Mucosa of stomach (tissue), 1 donor: ENCODE measurements around the gene RGSL1.

ENCODE experiments used
- H3K27me3 ChIP-seq: one replicate; pipeline ENCODE4 v1.7.0; 2013; ENCODE audit warnings: mild to moderate bottlenecking, low read length; ENCODE audit not compliant: control insufficient read depth, insufficient read depth
- H3K36me3 ChIP-seq: one replicate; pipeline ENCODE4 v1.7.0; 2013; ENCODE audit warnings: low read length; ENCODE audit not compliant: control insufficient read depth, insufficient read depth
- H3K4me1 ChIP-seq: one replicate; pipeline ENCODE4 v1.7.0; 2013; ENCODE audit warnings: mild to moderate bottlenecking, low read length; ENCODE audit not compliant: control insufficient read depth, insufficient read depth
- H3K4me3 ChIP-seq: one replicate; pipeline ENCODE4 v1.7.0; 2013; ENCODE audit warnings: low read length
- H3K9ac ChIP-seq: one replicate; pipeline ENCODE4 v1.7.0; 2013; ENCODE audit warnings: mild to moderate bottlenecking, low read length, moderate library complexity
- H3K9me3 ChIP-seq: one replicate; pipeline ENCODE4 v1.7.0; 2013; ENCODE audit warnings: mild to moderate bottlenecking, low read length, moderate library complexity; ENCODE audit not compliant: control insufficient read depth
- donor health status: Pancreatic carcinoma.

RGSL1 gene

DNA sequence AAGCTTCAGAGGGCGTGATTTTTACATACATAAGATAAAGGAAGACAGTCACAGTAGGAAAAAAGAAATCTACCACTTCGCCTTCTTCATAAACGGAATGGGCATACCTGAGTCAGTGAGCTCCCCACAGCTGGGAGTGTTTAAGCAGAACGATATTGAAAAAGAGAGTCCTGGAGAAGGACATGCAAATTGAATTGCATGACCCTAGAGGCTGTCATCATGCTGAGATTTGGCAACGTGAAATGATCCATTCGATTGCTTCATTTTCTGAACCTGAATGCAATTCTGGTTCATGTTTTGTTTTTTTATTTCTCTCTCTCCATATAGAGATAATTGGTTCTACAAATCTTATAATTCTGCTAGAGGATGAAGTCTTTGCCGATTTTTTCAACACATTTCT lies 3.7 kb downstream of the RGSL1 start:
- no peaks in the 10 kb centered on the region for H3K27me3 ChIP-seq
- H3K9me3 ChIP-seq = no peaks in the 10 kb centered on the region
- H3K4me1 ChIP-seq = no peaks in the 10 kb centered on the region
- H3K9ac ChIP-seq = no peak overlapping the region
- H3K4me3 ChIP-seq = no peak overlapping the region
- no peaks in the 10 kb centered on the region for H3K36me3 ChIP-seq

- Histone ChIP-seq H3K27me3 (no peaks in the 10 kb centered on the region), H3K9me3 (no peaks in the 10 kb centered on the region), H3K36me3 (no peaks in the 10 kb centered on the region), H3K4me3 (no peak overlapping the region), H3K9ac (no peak overlapping the region), H3K4me1 (no peaks in the 10 kb centered on the region)
Observed at GRCh38 chr1:182457844-182458243, 7.9 kb downstream of the RGSL1 start.

GRCh38 chr1:182459949-182460348 lies 10.0 kb downstream of the RGSL1 start:
- Histone ChIP-seq H3K4me3 (no peak overlapping the region), H3K27me3 (no peaks in the 10 kb centered on the region), H3K36me3 (no peaks in the 10 kb centered on the region), H3K9me3 (no peaks in the 10 kb centered on the region), H3K9ac (no peak overlapping the region), H3K4me1 (no peaks in the 10 kb centered on the region)

GRCh38 chr1:182460550-182460951 lies 10.6 kb downstream of the RGSL1 start:
- Histone ChIP-seq H3K4me1 (no peaks in the 10 kb centered on the region), H3K4me3 (no peak overlapping the region), H3K9me3 (no peaks in the 10 kb centered on the region), H3K27me3 (no peaks in the 10 kb centered on the region), H3K36me3 (no peaks in the 10 kb centered on the region), H3K9ac (no peak overlapping the region)

- Histone ChIP-seq H3K4me3 (no peak overlapping the region), H3K4me1 (no peaks in the 10 kb centered on the region), H3K9me3 (no peaks in the 10 kb centered on the region), H3K36me3 (no peaks in the 10 kb centered on the region), H3K9ac (no peak overlapping the region), H3K27me3 (no peaks in the 10 kb centered on the region)
Observed at GRCh38 chr1:182473556-182473955, 23.6 kb downstream of the RGSL1 start.

DNA sequence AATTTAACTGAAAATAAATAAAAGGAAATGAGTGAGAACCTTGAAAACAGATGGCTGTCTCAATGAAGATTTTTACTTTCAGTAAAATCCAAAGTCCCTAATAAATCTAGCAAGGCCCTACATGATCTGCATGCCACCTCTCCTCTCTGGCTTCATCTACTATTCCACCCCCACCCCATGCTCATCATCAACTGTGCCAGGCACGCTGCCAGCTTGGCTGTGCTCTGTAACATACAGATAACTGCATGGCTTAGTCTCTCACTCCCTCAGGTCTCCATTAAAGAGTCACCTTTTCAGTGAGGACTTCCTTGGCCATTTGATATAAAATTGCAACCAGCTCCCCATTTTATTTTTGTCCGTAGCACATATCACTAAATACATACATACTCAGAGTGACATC lies 26.7 kb downstream of the RGSL1 start:
- H3K36me3 ChIP-seq = no peaks in the 10 kb centered on the region
- H3K4me3 ChIP-seq = no peak overlapping the region
- no peaks in the 10 kb centered on the region for H3K27me3 ChIP-seq
- H3K4me1 ChIP-seq = no peaks in the 10 kb centered on the region
- no peaks in the 10 kb centered on the region for H3K9me3 ChIP-seq
- H3K9ac ChIP-seq = no peak overlapping the region

DNA sequence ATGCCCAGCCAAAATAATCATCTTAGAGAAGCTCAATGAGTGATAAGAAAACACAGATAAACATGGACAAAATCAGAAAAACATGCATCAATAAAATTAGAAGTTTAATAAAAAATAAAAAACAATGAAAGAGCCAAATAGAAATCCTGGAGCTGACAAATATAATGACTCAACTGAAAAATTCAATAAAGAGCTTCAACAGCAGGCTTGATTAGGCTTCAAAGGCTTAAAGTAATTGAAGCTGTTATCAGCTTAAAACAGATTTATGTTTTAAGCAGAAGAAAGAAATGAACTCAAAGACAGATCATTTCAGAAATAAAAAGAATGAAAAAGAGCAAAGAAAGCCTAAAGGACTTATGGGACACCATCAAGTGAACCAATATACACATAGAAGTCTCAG lies 28.3 kb downstream of the RGSL1 start:
- Histone ChIP-seq H3K9me3 (no peaks in the 10 kb centered on the region), H3K9ac (no peak overlapping the region), H3K4me1 (no peaks in the 10 kb centered on the region), H3K36me3 (no peaks in the 10 kb centered on the region), H3K4me3 (no peak overlapping the region), H3K27me3 (no peaks in the 10 kb centered on the region)

GRCh38 chr1:182484067-182484466 lies 34.1 kb downstream of the RGSL1 start:
- H3K9ac ChIP-seq = no peak overlapping the region

DNA sequence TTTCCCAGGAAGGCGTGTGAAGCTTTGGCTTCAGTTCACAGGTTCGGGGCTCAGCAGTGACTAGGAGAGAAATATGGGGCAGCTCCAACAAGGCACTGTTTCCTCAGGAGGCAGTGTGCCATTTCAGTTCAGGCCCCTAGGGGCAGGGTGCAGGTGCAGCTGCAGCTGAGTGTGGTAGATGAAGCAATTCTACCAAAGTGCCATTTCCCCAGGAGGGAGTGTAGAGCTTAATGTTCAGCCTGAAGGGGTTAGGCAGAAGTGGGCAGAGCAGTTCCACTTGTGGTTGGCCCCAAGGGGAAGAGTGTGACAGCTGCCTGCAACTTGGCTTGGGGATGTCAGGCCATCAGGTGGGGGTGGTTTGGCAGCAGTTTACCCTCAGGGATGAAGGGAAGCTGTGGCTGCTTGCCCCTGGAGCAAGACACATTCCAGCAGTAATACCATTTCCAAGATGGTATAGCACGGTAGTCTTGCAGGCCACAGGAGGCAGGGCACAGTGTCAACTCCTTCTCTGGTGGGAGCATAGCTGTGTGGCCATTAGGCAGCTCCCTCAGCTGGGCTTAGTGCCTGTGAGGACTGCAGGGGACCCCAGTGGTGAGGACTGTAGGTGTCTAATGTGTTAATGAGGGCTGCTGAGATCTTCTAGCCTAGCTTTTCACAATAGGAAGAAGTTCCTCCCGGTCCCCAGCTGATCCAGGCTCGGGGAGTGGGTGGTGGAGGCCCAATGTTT lies 34.7 kb downstream of the RGSL1 start:
- H3K27me3 ChIP-seq = no peaks in the 10 kb centered on the region

More at GRCh38 chr1:182484067-182484466, 34.1 kb downstream of the RGSL1 start:
- no peaks in the 10 kb centered on the region for H3K9me3 ChIP-seq
- no peak overlapping the region for H3K4me3 ChIP-seq
- no peaks in the 10 kb centered on the region for H3K36me3 ChIP-seq
- H3K4me1 ChIP-seq = no peaks in the 10 kb centered on the region
- H3K27me3 ChIP-seq = no peaks in the 10 kb centered on the region

DNA sequence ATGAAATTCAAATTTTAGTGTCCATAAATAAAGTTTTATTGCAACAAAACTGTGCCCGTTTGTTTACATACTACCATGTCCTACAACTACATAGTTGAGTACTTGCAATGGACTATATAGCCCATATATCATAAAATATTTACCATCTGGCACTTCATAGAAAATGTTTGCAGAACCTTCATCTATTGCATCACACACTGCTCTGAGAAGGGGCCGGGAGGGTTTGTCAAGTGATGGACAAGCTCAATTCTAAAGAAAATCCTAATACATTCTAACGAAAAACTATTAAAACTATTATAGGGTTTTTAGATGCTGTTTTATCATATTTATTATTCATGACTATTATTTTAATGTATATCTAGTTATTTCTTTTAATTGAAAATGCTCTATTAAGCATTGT lies 35.9 kb downstream of the RGSL1 start:
- no peaks in the 10 kb centered on the region for H3K36me3 ChIP-seq
- H3K9me3 ChIP-seq = no peaks in the 10 kb centered on the region
- no peak overlapping the region for H3K4me3 ChIP-seq

More for the DNA sequence above, 34.7 kb downstream of the RGSL1 start:
- no peak overlapping the region for H3K4me3 ChIP-seq
- no peak overlapping the region for H3K9ac ChIP-seq
- no peaks in the 10 kb centered on the region for H3K36me3 ChIP-seq
- no peaks in the 10 kb centered on the region for H3K9me3 ChIP-seq
- no peaks in the 10 kb centered on the region for H3K4me1 ChIP-seq

GRCh38 chr1:182488803-182489202 lies 38.9 kb downstream of the RGSL1 start:
- no peaks in the 10 kb centered on the region for H3K36me3 ChIP-seq
- H3K4me1 ChIP-seq = no peaks in the 10 kb centered on the region
- no peak overlapping the region for H3K4me3 ChIP-seq
- no peak overlapping the region for H3K9ac ChIP-seq
- H3K9me3 ChIP-seq = no peaks in the 10 kb centered on the region
- no peaks in the 10 kb centered on the region for H3K27me3 ChIP-seq

More for the DNA sequence above, 35.9 kb downstream of the RGSL1 start:
- no peaks in the 10 kb centered on the region for H3K4me1 ChIP-seq
- no peaks in the 10 kb centered on the region for H3K27me3 ChIP-seq
- H3K9ac ChIP-seq = no peak overlapping the region

DNA sequence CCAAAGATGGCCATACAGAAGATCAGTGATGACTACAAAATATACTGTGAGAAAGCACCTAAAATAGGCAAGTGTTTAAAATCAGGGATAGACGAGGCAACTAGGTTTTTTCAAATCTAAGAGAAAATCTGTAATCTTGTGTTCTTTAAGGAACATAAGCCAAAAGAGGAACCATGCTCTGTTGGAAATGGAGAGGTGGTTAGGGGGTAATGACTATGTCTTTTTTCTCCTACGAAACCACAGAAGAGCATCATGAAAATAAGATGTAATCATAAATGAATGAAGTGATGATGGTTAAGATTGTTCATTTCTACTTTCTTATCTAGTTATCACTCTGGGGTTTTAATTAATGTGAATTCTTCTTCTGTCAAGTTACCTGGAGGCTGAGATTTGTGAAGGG lies 43.1 kb downstream of the RGSL1 start:
- Histone ChIP-seq H3K4me3 (no peak overlapping the region), H3K27me3 (no peaks in the 10 kb centered on the region), H3K4me1 (no peaks in the 10 kb centered on the region), H3K9me3 (no peaks in the 10 kb centered on the region), H3K36me3 (no peaks in the 10 kb centered on the region), H3K9ac (no peak overlapping the region)

- H3K36me3 ChIP-seq = no peaks in the 10 kb centered on the region
- no peaks in the 10 kb centered on the region for H3K9me3 ChIP-seq
- H3K4me3 ChIP-seq = no peak overlapping the region
- no peak overlapping the region for H3K9ac ChIP-seq
- H3K4me1 ChIP-seq = no peaks in the 10 kb centered on the region
- no peaks in the 10 kb centered on the region for H3K27me3 ChIP-seq
Observed at GRCh38 chr1:182495002-182495401, 45.1 kb downstream of the RGSL1 start.
